HG02970 (cell line): Measurements from ENCODE around the gene ZDHHC7.
"Not testable (repeated sequence)": the region's sequence is repeated elsewhere in the genome, so short reads cannot be mapped to it uniquely, and the experiment has no call there.

Experiments used
- ATAC-seq: cut with Tn5 transposase; IDR thresholded peaks from one replicate; pipeline ENCODE4 v1.9.1; 2021; ENCODE audit warnings: mild to moderate bottlenecking, moderate library complexity, moderate number of reproducible peaks; ENCODE audit not compliant: unreplicated experiment, low FRiP score

ZDHHC7 gene

GRCh38 chr16:85010931-85011845, at the start of gene ZDHHC7:
Gene ZDHHC7 (minus strand): TSS chr16:85011535. CDS start chr16:84990618, 20,917 bp downstream.
- ATAC-seq, result peak; percentile 87

- ATAC-seq, result no peak
Observed at GRCh38 chr16:85058909-85059308, 47.6 kb upstream of the ZDHHC7 start.

- ATAC-seq, result no peak
Observed at GRCh38 chr16:85057948-85058347, 46.6 kb upstream of the ZDHHC7 start.

- no peak for ATAC-seq
Observed at GRCh38 chr16:85057212-85057889, 46.0 kb upstream of the ZDHHC7 start.

- no peak for ATAC-seq
Observed at GRCh38 chr16:85056211-85056748, 44.9 kb upstream of the ZDHHC7 start.

- peak; percentile 56 for ATAC-seq
Observed at GRCh38 chr16:85055493-85056210, 44.3 kb upstream of the ZDHHC7 start.

- ATAC-seq, result peak; percentile 6
Observed at GRCh38 chr16:85054948-85055492, 43.7 kb upstream of the ZDHHC7 start.

GRCh38 chr16:85054321-85054720, 43.0 kb upstream of the ZDHHC7 start:
- not testable (repeated sequence) for ATAC-seq

- ATAC-seq, result no peak
Observed at GRCh38 chr16:85052536-85052935, 41.2 kb upstream of the ZDHHC7 start.

GRCh38 chr16:85051683-85052082, 40.3 kb upstream of the ZDHHC7 start:
- ATAC-seq, result no peak

GRCh38 chr16:85051067-85051581, 39.8 kb upstream of the ZDHHC7 start:
- no peak for ATAC-seq

GRCh38 chr16:85049706-85050305, 38.5 kb upstream of the ZDHHC7 start:
- no peak for ATAC-seq

- no peak for ATAC-seq
Observed at GRCh38 chr16:85048921-85049562, 37.7 kb upstream of the ZDHHC7 start.

- no peak for ATAC-seq
Observed at GRCh38 chr16:85047867-85048455, 36.6 kb upstream of the ZDHHC7 start.

GRCh38 chr16:85046931-85047866, 35.9 kb upstream of the ZDHHC7 start:
- no peak for ATAC-seq

- no peak for ATAC-seq
Observed at GRCh38 chr16:85046472-85046916, 35.2 kb upstream of the ZDHHC7 start.

GRCh38 chr16:85045641-85046471, 34.5 kb upstream of the ZDHHC7 start:
- no peak for ATAC-seq
